Gastroesophageal sphincter (tissue), 3 donors: ENCODE results near the gene RALGPS1.

Experiments used
- EP300 ChIP-seq: sonication (generic); formaldehyde crosslinking; IDR thresholded peaks from one replicate; pipeline ENCODE4 v1.6.1; 2017; ENCODE audit warnings: antibody characterized with exemption, mild to moderate bottlenecking
- POLR2AphosphoS5 ChIP-seq: sonication (generic); formaldehyde crosslinking; IDR thresholded peaks from one replicate; pipeline ENCODE4 v1.6.1; 2017; ENCODE audit warnings: antibody characterized with exemption
- TF ChIP-seq, protein P1 (sequence below), 4 experiments: fragments of 200-600 bp in 2 of 4; fragments of 450-650 bp in 2 of 4; sonication (generic) in 1 of 4; IDR thresholded peaks; one replicate each; pipeline ENCODE4 v1.5.1; 2017 to 2019; ENCODE audit warnings: antibody characterized with exemption in 4 of 4, mild to moderate bottlenecking in 2 of 4, moderate library complexity in 2 of 4

DNA sequence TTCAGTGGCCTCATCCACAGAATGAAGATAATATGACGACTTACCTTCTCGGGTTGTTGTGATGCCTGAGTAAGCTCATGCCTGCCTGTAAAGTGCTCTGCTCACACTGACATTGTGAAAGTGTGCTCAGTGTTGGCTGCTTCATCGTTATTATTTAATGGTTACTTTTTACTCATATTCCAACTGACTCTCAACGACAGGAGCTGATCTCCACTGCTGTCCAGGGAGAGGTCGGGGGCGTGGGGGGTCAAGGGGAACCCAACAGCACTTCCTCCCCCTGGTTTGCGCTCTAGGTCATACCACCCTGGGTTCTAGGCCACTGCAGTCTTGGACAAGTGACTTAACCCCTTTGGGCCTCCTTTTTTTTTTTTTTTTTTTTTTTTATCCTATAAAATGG, 260.7 kb downstream of the RALGPS1 start:
- TF ChIP-seq, protein P1, sequence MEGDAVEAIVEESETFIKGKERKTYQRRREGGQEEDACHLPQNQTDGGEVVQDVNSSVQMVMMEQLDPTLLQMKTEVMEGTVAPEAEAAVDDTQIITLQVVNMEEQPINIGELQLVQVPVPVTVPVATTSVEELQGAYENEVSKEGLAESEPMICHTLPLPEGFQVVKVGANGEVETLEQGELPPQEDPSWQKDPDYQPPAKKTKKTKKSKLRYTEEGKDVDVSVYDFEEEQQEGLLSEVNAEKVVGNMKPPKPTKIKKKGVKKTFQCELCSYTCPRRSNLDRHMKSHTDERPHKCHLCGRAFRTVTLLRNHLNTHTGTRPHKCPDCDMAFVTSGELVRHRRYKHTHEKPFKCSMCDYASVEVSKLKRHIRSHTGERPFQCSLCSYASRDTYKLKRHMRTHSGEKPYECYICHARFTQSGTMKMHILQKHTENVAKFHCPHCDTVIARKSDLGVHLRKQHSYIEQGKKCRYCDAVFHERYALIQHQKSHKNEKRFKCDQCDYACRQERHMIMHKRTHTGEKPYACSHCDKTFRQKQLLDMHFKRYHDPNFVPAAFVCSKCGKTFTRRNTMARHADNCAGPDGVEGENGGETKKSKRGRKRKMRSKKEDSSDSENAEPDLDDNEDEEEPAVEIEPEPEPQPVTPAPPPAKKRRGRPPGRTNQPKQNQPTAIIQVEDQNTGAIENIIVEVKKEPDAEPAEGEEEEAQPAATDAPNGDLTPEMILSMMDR (IDR thresholded peaks at IDR 0.05): no peak
- TF ChIP-seq EP300 (no peak), POLR2AphosphoS5 (no peak)
